A673 (cell line): ENCODE measurements around the gene CEP78.

Experiments used
- CTCF ChIP-seq: fragments of 300-800, 200-600 bp; sonication (generic); conservative IDR thresholded peaks from 2 replicates; pipeline ENCODE4 v1.5.1; 2017; ENCODE audit warnings: low read depth, mild to moderate bottlenecking, antibody characterized with exemption, low read length, moderate library complexity, mixed read lengths
- EZH2 ChIP-seq: fragments of 200-600 bp; sonication (generic); IDR thresholded peaks from 2 replicates; pipeline ENCODE4 v1.6.1; 2017; ENCODE audit warnings: borderline replicate concordance, low read depth, mild to moderate bottlenecking, mixed read lengths, antibody characterized with exemption, low read length; ENCODE audit not compliant: poor library complexity, severe bottlenecking

GRCh38 chr9:78311886-78312524 is 76.1 kb downstream of the CEP78 start:
- TF ChIP-seq CTCF (no peak), EZH2 (no peak)
